SK-N-SH (cell line): ENCODE measurements around the gene ATP6V0A1. TPM values are rescaled to one million over a fixed set of nuclear protein-coding genes. Genes with fewer than 3 reads are reported as not detected.
A peak's percentile ranks its signal among the peaks of the same experiment; 100 is the strongest.

Source experiments
- CTCF ChIA-PET: fragments of 300-600, 350-600 bp; formaldehyde crosslinking; extraction: SDS; loops from one replicate; lab custom pipeline; 2021; lab: Yijun Ruan, JAX
- POLR2A ChIA-PET: fragments of 350-600 bp; sonication (Branson Sonifier 250); formaldehyde crosslinking; extraction: SDS; loops from one replicate; lab custom pipeline; 2020; ENCODE audit warnings: antibody characterized with exemption, inconsistent platforms; lab: Yijun Ruan, JAX
- DNase-seq: peaks from one replicate; pipeline ENCODE4 v3.0.0; 2012
- H2AFZ ChIP-seq: fragments of 200-600 bp; sonication (generic); 2 replicates; pipeline ENCODE4 v1.8.1; 2016; ENCODE audit warnings: antibody characterized with exemption, mild to moderate bottlenecking, low read depth
- H3F3A ChIP-seq: fragments of 200-600 bp; sonication (generic); replicated peaks from 2 replicates; pipeline ENCODE3; 2016; ENCODE audit warnings: antibody characterized with exemption, mild to moderate bottlenecking; ENCODE audit not compliant: insufficient read depth
- H3K27ac ChIP-seq, 2 experiments: fragments of 200-500 bp in 1 of 2; fragments of 200-600 bp in 1 of 2; sonication (Bioruptor generic) in 1 of 2; sonication (generic), shearing (Covaris generic) in 1 of 2; 2 replicates each; pipeline versions ENCODE4 v1.5.1 to v1.6.1; 2014 to 2016; ENCODE audit warnings: low read depth in 2 of 2, inconsistent platforms in 1 of 2, low read length in 1 of 2, mild to moderate bottlenecking in 1 of 2, mixed read lengths in 1 of 2
- H3K27me3 ChIP-seq: fragments of 200-600 bp; sonication (generic), shearing (Covaris generic); 2 replicates; pipeline ENCODE4 v1.6.1; 2016; ENCODE audit warnings: mixed run types; ENCODE audit not compliant: insufficient read depth
- H3K36me3 ChIP-seq, 2 experiments: fragments of 200-500 bp in 1 of 2; fragments of 200-600 bp in 1 of 2; sonication (Bioruptor generic) in 1 of 2; sonication (generic) in 1 of 2; replicated peaks in 1 of 2; 2 replicates each; pipeline versions ENCODE3 to v1.5.1; 2014 to 2016; ENCODE audit warnings: low read length in 1 of 2, mild to moderate bottlenecking in 1 of 2; ENCODE audit not compliant: insufficient read depth in 2 of 2, control insufficient read depth in 1 of 2
- H3K4me1 ChIP-seq, 2 experiments: fragments of 200-500 bp in 1 of 2; fragments of 200-600 bp in 1 of 2; sonication (Bioruptor generic) in 1 of 2; sonication (generic), shearing (Covaris generic) in 1 of 2; 2 replicates each; pipeline versions ENCODE4 v1.5.1 to v1.6.1; 2014 to 2016; ENCODE audit warnings: low read depth in 1 of 2, low read length in 1 of 2, mixed run types in 1 of 2; ENCODE audit not compliant: insufficient read depth in 2 of 2, control insufficient read depth in 1 of 2
- H3K4me2 ChIP-seq: fragments of 200-600 bp; sonication (generic), shearing (Covaris generic); 2 replicates; pipeline ENCODE4 v1.6.1; 2017; ENCODE audit warnings: mixed run types
- H3K4me3 ChIP-seq, 2 experiments: fragments of 200-500 bp in 1 of 2; fragments of 200-600 bp in 1 of 2; sonication (Bioruptor generic) in 1 of 2; sonication (generic), shearing (Covaris generic) in 1 of 2; 2 replicates each; pipeline versions ENCODE4 v1.5.1 to v1.8.1; 2014 to 2016; ENCODE audit warnings: low read depth in 2 of 2, inconsistent platforms in 1 of 2, low read length in 1 of 2, mild to moderate bottlenecking in 1 of 2, mixed read lengths in 1 of 2, moderate library complexity in 1 of 2
- H3K79me2 ChIP-seq: fragments of 200-600 bp; sonication (generic); 2 replicates; pipeline ENCODE4 v1.8.1; 2017; ENCODE audit warnings: mild to moderate bottlenecking; ENCODE audit not compliant: insufficient read depth
- H3K9ac ChIP-seq: fragments of 200-600 bp; sonication (generic); 2 replicates; pipeline ENCODE4 v1.6.1; 2017; ENCODE audit warnings: mixed run types
- H3K9me2 ChIP-seq: fragments of 200-600 bp; sonication (generic); 2 replicates; pipeline ENCODE4 v1.6.1; 2017; ENCODE audit warnings: mixed run types
- H3K9me3 ChIP-seq: fragments of 200-600 bp; sonication (generic); 2 replicates; pipeline ENCODE4 v1.6.1; 2017; ENCODE audit warnings: mixed run types, mild to moderate bottlenecking, moderate library complexity
- H4K20me1 ChIP-seq: fragments of 200-600 bp; sonication (generic); 2 replicates; pipeline ENCODE4 v1.6.1; 2017; ENCODE audit warnings: mild to moderate bottlenecking, mixed run types; ENCODE audit not compliant: insufficient read depth
- EP300 ChIP-seq, 2 experiments: IDR thresholded peaks; 2 replicates each; pipeline versions ENCODE4 v1.4.0 to v1.6.1; 2012; ENCODE audit warnings: borderline replicate concordance in 1 of 2, low read depth in 1 of 2, low read length in 1 of 2
- FOSL2 ChIP-seq: IDR thresholded peaks from 2 replicates; pipeline ENCODE4 v1.4.0; 2012; ENCODE audit warnings: low read depth, mild to moderate bottlenecking, moderate library complexity, borderline replicate concordance
- GABPA ChIP-seq: IDR thresholded peaks from 2 replicates; pipeline ENCODE4 v1.4.0; 2012; ENCODE audit warnings: low read depth, mild to moderate bottlenecking
- MEF2A ChIP-seq: IDR thresholded peaks from 2 replicates; pipeline ENCODE4 v1.4.0; 2012; ENCODE audit warnings: low read depth, borderline replicate concordance
- MXI1 ChIP-seq: IDR thresholded peaks from 2 replicates; pipeline ENCODE4 v1.6.1; 2012; ENCODE audit warnings: mild to moderate bottlenecking, low read depth, low read length, improper control_type of control experiment
- POLR2AphosphoS5 ChIP-seq: IDR thresholded peaks from 2 replicates; pipeline ENCODE4 v1.6.1; 2012; ENCODE audit warnings: low read depth, low read length
- RAD21 ChIP-seq: IDR thresholded peaks from 2 replicates; pipeline ENCODE4 v1.6.1; 2012; ENCODE audit warnings: mild to moderate bottlenecking, low read length
- RCOR1 ChIP-seq: fragments of 150-350 bp; IDR thresholded peaks from 2 replicates; pipeline ENCODE4 v1.6.1; 2017; ENCODE audit warnings: antibody characterized with exemption, low read length
- RFX5 ChIP-seq: IDR thresholded peaks from 2 replicates; pipeline ENCODE4 v1.6.1; 2012; ENCODE audit warnings: mild to moderate bottlenecking, improper control_type of control experiment, low read length
- TAF1 ChIP-seq: IDR thresholded peaks from 2 replicates; pipeline ENCODE4 v1.6.1; 2012; ENCODE audit warnings: low read depth, mild to moderate bottlenecking, low read length, moderate library complexity, borderline replicate concordance
- TEAD4 ChIP-seq: IDR thresholded peaks from 2 replicates; pipeline ENCODE4 v1.4.0; 2012; ENCODE audit warnings: mild to moderate bottlenecking, borderline replicate concordance; ENCODE audit not compliant: insufficient read depth
- WGBS: methylation state at CpG from one replicate; pipeline ENCODE4 v1.1.6; 2017; ENCODE audit warnings: low lambda C conversion rate; 5-methylcytosine and 5-hydroxymethylcytosine counted together
- polyA plus RNA-seq, 3 experiments: library from polyadenylated mRNA; depleted of rRNA; stranded (reverse); fragments of >200 nt; gene quantifications; 2 replicates each; pipeline ENCODE4 v1.2.3, GENCODE V29; 2012
- TF ChIP-seq, protein P1 (sequence below): IDR thresholded peaks from 2 replicates; pipeline ENCODE4 v1.6.1; 2012; ENCODE audit warnings: mild to moderate bottlenecking, low read depth, low read length, moderate library complexity
- TF ChIP-seq, protein P2 (sequence below): fragments of 200-600 bp; sonication (generic); IDR thresholded peaks from 2 replicates; pipeline ENCODE4 v1.6.1; 2017; ENCODE audit warnings: antibody characterized with exemption, mild to moderate bottlenecking, moderate library complexity
- TF ChIP-seq, protein P3 (sequence below): fragments of 150-350 bp; IDR thresholded peaks from 2 replicates; pipeline ENCODE4 v1.6.1; 2016; ENCODE audit warnings: mild to moderate bottlenecking, low read depth, low read length
- TF ChIP-seq, protein P4 (sequence below): fragments of 150-350 bp; IDR thresholded peaks from 2 replicates; pipeline ENCODE4 v1.6.1; 2017; ENCODE audit warnings: antibody characterized with exemption, low read length, low read depth, borderline replicate concordance
- TF ChIP-seq, protein P5 (sequence below): IDR thresholded peaks from 2 replicates; pipeline ENCODE4; 2012
- TF ChIP-seq, protein P6 (sequence below): IDR thresholded peaks from 2 replicates; pipeline ENCODE4 v1.4.0; 2012; ENCODE audit warnings: low read depth, borderline replicate concordance

ATP6V0A1 gene
- polyA plus RNA-seq, 1 of the 3 experiments (the other 2 are of a cell fraction): 31.7 TPM

DNA sequence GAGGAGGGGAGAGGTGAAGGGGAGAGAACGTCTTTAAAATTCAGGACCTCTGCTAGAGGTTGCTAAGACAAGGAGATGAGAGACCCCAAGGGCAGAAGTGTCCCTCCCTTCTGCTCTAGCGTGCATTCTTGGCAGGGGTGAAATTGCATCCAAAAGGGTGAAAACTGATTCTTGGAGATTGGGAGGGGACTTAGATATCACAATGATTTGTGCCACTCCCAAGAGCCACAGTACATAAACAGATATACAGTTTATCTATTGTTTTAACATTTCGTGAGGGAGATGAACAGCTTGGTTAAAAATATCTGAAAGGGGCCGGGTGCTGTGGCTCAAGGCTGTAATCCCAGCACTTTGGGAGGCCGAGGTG is 48.4 kb upstream of the ATP6V0A1 start (continued):
- TF ChIP-seq, protein P1, sequence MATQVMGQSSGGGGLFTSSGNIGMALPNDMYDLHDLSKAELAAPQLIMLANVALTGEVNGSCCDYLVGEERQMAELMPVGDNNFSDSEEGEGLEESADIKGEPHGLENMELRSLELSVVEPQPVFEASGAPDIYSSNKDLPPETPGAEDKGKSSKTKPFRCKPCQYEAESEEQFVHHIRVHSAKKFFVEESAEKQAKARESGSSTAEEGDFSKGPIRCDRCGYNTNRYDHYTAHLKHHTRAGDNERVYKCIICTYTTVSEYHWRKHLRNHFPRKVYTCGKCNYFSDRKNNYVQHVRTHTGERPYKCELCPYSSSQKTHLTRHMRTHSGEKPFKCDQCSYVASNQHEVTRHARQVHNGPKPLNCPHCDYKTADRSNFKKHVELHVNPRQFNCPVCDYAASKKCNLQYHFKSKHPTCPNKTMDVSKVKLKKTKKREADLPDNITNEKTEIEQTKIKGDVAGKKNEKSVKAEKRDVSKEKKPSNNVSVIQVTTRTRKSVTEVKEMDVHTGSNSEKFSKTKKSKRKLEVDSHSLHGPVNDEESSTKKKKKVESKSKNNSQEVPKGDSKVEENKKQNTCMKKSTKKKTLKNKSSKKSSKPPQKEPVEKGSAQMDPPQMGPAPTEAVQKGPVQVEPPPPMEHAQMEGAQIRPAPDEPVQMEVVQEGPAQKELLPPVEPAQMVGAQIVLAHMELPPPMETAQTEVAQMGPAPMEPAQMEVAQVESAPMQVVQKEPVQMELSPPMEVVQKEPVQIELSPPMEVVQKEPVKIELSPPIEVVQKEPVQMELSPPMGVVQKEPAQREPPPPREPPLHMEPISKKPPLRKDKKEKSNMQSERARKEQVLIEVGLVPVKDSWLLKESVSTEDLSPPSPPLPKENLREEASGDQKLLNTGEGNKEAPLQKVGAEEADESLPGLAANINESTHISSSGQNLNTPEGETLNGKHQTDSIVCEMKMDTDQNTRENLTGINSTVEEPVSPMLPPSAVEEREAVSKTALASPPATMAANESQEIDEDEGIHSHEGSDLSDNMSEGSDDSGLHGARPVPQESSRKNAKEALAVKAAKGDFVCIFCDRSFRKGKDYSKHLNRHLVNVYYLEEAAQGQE: no peak
- TF ChIP-seq TAF1 (no peak), MEF2A (no peak), RCOR1 (no peak), FOSL2 (no peak), GABPA (no peak), RAD21 (no peak)
- TF ChIP-seq, protein P2, sequence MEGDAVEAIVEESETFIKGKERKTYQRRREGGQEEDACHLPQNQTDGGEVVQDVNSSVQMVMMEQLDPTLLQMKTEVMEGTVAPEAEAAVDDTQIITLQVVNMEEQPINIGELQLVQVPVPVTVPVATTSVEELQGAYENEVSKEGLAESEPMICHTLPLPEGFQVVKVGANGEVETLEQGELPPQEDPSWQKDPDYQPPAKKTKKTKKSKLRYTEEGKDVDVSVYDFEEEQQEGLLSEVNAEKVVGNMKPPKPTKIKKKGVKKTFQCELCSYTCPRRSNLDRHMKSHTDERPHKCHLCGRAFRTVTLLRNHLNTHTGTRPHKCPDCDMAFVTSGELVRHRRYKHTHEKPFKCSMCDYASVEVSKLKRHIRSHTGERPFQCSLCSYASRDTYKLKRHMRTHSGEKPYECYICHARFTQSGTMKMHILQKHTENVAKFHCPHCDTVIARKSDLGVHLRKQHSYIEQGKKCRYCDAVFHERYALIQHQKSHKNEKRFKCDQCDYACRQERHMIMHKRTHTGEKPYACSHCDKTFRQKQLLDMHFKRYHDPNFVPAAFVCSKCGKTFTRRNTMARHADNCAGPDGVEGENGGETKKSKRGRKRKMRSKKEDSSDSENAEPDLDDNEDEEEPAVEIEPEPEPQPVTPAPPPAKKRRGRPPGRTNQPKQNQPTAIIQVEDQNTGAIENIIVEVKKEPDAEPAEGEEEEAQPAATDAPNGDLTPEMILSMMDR: no peak
- TF ChIP-seq, protein P3, sequence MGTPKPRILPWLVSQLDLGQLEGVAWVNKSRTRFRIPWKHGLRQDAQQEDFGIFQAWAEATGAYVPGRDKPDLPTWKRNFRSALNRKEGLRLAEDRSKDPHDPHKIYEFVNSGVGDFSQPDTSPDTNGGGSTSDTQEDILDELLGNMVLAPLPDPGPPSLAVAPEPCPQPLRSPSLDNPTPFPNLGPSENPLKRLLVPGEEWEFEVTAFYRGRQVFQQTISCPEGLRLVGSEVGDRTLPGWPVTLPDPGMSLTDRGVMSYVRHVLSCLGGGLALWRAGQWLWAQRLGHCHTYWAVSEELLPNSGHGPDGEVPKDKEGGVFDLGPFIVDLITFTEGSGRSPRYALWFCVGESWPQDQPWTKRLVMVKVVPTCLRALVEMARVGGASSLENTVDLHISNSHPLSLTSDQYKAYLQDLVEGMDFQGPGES: no peak
- TF ChIP-seq, protein P4, sequence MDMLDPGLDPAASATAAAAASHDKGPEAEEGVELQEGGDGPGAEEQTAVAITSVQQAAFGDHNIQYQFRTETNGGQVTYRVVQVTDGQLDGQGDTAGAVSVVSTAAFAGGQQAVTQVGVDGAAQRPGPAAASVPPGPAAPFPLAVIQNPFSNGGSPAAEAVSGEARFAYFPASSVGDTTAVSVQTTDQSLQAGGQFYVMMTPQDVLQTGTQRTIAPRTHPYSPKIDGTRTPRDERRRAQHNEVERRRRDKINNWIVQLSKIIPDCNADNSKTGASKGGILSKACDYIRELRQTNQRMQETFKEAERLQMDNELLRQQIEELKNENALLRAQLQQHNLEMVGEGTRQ: no peak

DNA sequence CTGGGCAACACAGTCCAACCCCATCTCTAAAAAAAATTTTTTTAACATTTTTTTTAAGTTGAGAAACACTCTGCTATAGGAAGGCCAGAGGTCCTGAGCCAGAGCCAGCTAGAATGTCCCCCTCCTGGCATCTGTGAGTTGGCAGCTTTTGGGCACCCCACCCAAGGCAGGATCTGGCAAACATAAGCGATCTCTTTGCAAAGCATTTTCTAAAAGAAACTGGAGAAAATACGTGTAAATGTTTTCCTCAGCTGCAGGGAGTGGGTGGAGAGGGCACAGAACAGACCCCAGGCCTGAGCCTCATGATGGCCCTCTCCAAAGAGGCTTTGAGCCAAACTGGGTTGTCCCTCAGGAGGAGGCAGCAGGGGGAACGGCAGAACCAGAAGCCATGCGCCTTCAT is 47.3 kb upstream of the ATP6V0A1 start:
- H3K4me2 ChIP-seq: peak overlapping the region; percentile 8; the same call in 1 of the 2 replicates
- H4K20me1 ChIP-seq: peaks cover 100% of the 10 kb centered on the region
- H3F3A ChIP-seq: peaks cover 47% of the 10 kb centered on the region
- CTCF ChIA-PET: interaction anchor here (1.3 to 26.0 kb wide), 4 partner anchors 12 to 116 kb away, joined by 4 to 683 read pairs (median 6); partner anchors contain the start of gene CAVIN1
- no peaks in the 10 kb centered on the region for H3K9me2 ChIP-seq
- WGBS: 82% methylated on average over 4 of the region's 4 CpGs
- H3K4me1 ChIP-seq: peaks cover 18 to 41% of the 10 kb centered on the region in 2 experiments; a peak in 3 of 4 replicates
- H3K36me3 ChIP-seq: peaks cover 0 to 34% of the 10 kb centered on the region in 2 experiments
- peak overlapping the region in 1 of 2 experiments; percentile 61; a peak in 1 of 4 replicates for H3K27ac ChIP-seq
- no peaks in the 10 kb centered on the region for H3K27me3 ChIP-seq
- H3K4me3 ChIP-seq: no peak overlapping the region
- H2AFZ ChIP-seq: no peak overlapping the region
- no peak for DNase-seq
- POLR2A ChIA-PET: no interaction called here
- H3K9ac ChIP-seq: no peak overlapping the region
- peaks cover 100% of the 10 kb centered on the region for H3K79me2 ChIP-seq
- TF ChIP-seq, protein P5, sequence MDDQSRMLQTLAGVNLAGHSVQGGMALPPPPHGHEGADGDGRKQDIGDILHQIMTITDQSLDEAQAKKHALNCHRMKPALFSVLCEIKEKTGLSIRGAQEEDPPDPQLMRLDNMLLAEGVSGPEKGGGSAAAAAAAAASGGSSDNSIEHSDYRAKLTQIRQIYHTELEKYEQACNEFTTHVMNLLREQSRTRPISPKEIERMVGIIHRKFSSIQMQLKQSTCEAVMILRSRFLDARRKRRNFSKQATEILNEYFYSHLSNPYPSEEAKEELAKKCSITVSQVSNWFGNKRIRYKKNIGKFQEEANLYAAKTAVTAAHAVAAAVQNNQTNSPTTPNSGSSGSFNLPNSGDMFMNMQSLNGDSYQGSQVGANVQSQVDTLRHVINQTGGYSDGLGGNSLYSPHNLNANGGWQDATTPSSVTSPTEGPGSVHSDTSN: no peak
- no peak for TF ChIP-seq EP300 (IDR thresholded peaks at IDR 0.05; ENCODE audit: borderline replicate concordance in 1 of 2, low read depth in 1 of 2, low read length in 1 of 2)
- no peak for TF ChIP-seq TEAD4
- no peak for TF ChIP-seq POLR2AphosphoS5
- TF ChIP-seq, protein P3: no peak
- no peak for TF ChIP-seq FOSL2
- TF ChIP-seq, protein P6, sequence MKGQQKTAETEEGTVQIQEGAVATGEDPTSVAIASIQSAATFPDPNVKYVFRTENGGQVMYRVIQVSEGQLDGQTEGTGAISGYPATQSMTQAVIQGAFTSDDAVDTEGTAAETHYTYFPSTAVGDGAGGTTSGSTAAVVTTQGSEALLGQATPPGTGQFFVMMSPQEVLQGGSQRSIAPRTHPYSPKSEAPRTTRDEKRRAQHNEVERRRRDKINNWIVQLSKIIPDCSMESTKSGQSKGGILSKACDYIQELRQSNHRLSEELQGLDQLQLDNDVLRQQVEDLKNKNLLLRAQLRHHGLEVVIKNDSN: no peak
- no peak for TF ChIP-seq MXI1
- no peak for TF ChIP-seq RFX5
- TF ChIP-seq, all 33 proteins: peak for 0
- H3K9me3 ChIP-seq: no peaks in the 10 kb centered on the region
